HL-60 (cell line): ENCODE measurements around the gene CABP5.

Experiments used
- DNase-seq, 2 experiments: peaks; one replicate each; pipeline ENCODE4 v3.0.0-alpha.2; 2010 to 2020; ENCODE audit warnings: low read depth in 1 of 2, low spot score in 1 of 2
- H3K27ac ChIP-seq: fragments of 250-450 bp; sonication (Bioruptor Pico); replicated peaks from 2 replicates; pipeline ENCODE4 v1.5.1; 2020; ENCODE audit warnings: mild to moderate bottlenecking, moderate library complexity
- H3K27me3 ChIP-seq: fragments of 250-450 bp; sonication (Bioruptor Pico); 2 replicates; pipeline ENCODE4 v1.5.1; 2021; ENCODE audit warnings: mild to moderate bottlenecking, moderate library complexity; ENCODE audit not compliant: insufficient read depth, poor library complexity, severe bottlenecking
- H3K4me3 ChIP-seq: replicated peaks from 2 replicates; pipeline ENCODE4 v1.5.1; 2011; ENCODE audit warnings: mild to moderate bottlenecking, control low read depth, low read length; ENCODE audit not compliant: insufficient read depth
- GABPA ChIP-seq: IDR thresholded peaks from 2 replicates; pipeline ENCODE4 v1.6.1; 2012; ENCODE audit warnings: low read depth
- POLR2AphosphoS5 ChIP-seq: IDR thresholded peaks from 2 replicates; pipeline ENCODE4 v1.6.1; 2012; ENCODE audit warnings: low read depth
- SPI1 ChIP-seq: IDR thresholded peaks from 2 replicates; pipeline ENCODE4 v1.6.1; 2012; ENCODE audit warnings: low read depth, mild to moderate bottlenecking, borderline replicate concordance
- TF ChIP-seq, protein P1 (sequence below): IDR thresholded peaks from one replicate; pipeline ENCODE4 v1.5.1; 2011; ENCODE audit warnings: low read length, control low read depth, inconsistent platforms; ENCODE audit not compliant: insufficient read depth
- TF ChIP-seq, protein P2 (sequence below): IDR thresholded peaks from 2 replicates; pipeline ENCODE4 v1.6.1; 2012; ENCODE audit warnings: low read depth; ENCODE audit not compliant: insufficient replicate concordance

CABP5 gene

DNA sequence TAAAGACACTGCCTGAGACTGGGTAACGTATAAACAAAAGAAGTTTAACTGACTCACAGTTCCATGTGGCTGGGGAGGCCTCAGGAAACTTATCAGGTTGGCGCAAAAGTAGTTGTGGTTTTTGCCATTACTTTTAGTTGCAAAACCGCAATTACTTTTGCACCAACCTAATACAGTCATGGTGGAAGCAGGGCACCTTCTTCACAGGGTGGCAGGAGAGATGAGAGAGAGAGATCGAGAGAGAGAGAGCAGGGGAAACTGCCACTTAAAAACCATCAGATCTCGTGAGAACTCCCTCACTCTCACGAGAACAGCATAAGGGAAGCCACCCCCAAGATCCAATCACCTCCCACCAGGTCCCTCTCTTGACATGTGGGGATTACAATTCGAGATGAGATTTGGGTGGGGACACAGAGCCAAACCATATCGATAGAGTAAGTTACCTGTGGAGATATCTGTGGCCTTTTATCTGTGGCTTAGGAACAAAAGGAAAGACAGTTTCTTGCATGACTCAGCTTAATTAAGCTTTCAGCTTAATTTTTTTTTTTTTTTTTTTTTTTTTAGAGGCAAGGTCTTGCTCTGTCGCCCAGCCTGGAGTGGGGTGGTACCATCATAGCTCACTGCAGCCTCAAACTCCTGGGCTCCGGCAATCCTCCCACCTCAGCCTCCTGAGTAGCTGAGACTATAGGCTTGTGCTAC lies 7.6 kb upstream of the CABP5 start:
- Histone ChIP-seq H3K27ac (no peak overlapping the region), H3K27me3 (no peaks in the 10 kb centered on the region), H3K4me3 (no peak overlapping the region)
- TF ChIP-seq, protein P1, sequence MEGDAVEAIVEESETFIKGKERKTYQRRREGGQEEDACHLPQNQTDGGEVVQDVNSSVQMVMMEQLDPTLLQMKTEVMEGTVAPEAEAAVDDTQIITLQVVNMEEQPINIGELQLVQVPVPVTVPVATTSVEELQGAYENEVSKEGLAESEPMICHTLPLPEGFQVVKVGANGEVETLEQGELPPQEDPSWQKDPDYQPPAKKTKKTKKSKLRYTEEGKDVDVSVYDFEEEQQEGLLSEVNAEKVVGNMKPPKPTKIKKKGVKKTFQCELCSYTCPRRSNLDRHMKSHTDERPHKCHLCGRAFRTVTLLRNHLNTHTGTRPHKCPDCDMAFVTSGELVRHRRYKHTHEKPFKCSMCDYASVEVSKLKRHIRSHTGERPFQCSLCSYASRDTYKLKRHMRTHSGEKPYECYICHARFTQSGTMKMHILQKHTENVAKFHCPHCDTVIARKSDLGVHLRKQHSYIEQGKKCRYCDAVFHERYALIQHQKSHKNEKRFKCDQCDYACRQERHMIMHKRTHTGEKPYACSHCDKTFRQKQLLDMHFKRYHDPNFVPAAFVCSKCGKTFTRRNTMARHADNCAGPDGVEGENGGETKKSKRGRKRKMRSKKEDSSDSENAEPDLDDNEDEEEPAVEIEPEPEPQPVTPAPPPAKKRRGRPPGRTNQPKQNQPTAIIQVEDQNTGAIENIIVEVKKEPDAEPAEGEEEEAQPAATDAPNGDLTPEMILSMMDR = no peak
- no peak for DNase-seq

DNA sequence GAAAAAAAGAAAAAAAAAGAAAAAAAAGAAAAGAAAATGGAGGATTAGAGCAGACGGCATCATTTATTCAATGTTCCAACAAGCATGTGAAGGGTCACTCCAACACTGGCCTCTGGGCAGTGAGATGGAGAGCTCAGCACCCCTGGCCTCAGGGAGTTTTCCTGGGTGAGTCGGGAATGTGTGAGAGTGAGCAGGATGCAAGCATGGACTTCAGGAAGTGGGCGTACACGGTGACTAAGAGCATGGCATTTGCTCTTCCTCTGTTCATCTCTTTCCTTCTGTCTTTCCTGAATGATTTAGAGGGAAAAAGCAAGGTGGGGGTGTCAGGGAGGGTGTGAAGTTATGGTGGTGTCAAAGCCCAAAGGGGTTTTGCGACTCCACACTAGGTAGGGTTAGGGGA lies 682 bp upstream of the CABP5 start:
- Histone ChIP-seq H3K27me3 (no peaks in the 10 kb centered on the region), H3K27ac (no peak overlapping the region), H3K4me3 (no peak overlapping the region)
- TF ChIP-seq, protein P1 = no peak
- no peak for TF ChIP-seq POLR2AphosphoS5
- no peak for TF ChIP-seq SPI1
- TF ChIP-seq, protein P2, sequence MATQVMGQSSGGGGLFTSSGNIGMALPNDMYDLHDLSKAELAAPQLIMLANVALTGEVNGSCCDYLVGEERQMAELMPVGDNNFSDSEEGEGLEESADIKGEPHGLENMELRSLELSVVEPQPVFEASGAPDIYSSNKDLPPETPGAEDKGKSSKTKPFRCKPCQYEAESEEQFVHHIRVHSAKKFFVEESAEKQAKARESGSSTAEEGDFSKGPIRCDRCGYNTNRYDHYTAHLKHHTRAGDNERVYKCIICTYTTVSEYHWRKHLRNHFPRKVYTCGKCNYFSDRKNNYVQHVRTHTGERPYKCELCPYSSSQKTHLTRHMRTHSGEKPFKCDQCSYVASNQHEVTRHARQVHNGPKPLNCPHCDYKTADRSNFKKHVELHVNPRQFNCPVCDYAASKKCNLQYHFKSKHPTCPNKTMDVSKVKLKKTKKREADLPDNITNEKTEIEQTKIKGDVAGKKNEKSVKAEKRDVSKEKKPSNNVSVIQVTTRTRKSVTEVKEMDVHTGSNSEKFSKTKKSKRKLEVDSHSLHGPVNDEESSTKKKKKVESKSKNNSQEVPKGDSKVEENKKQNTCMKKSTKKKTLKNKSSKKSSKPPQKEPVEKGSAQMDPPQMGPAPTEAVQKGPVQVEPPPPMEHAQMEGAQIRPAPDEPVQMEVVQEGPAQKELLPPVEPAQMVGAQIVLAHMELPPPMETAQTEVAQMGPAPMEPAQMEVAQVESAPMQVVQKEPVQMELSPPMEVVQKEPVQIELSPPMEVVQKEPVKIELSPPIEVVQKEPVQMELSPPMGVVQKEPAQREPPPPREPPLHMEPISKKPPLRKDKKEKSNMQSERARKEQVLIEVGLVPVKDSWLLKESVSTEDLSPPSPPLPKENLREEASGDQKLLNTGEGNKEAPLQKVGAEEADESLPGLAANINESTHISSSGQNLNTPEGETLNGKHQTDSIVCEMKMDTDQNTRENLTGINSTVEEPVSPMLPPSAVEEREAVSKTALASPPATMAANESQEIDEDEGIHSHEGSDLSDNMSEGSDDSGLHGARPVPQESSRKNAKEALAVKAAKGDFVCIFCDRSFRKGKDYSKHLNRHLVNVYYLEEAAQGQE = no peak
- no peak for TF ChIP-seq GABPA
- no peak for DNase-seq

DNA sequence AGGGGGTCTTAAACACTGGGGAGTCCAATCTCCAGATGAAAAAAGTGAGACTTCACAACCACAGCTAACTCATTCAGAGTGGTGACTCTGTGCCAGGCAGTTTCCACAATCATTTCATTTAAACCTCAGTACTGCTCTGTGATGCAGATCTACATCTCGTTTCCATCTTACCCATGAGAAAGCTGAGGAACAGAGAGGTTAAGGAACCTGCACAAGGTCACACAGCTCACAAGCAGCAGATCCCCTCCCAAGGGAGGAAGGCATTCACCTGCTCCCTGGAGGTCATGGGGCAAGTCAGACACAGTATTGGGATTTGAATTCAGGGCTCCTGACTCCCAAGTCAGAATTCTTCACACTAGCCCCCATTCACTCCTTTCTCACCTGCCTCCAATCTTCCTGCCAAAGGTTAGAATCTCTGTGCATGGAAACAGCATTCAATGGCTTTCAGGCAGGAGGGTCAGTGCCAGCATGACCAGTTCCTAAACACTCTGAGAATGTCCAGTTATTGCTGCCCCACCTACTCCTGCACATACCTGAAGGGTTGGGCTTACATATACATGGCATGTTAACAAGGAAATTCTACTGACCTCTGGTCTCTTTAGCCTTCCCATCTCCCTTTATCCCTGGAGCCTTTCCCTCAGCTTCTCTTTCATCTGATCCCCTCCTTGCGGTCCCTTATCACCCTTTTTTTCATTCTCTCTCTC lies 1.9 kb downstream of the CABP5 start:
- TF ChIP-seq, protein P2 = no peak
- no peak for TF ChIP-seq POLR2AphosphoS5
- no peak for TF ChIP-seq SPI1
- no peak for TF ChIP-seq GABPA
- TF ChIP-seq, protein P1 = no peak
- Histone ChIP-seq H3K4me3 (no peak overlapping the region), H3K27me3 (no peaks in the 10 kb centered on the region), H3K27ac (no peak overlapping the region)
- DNase-seq = no peak

DNA sequence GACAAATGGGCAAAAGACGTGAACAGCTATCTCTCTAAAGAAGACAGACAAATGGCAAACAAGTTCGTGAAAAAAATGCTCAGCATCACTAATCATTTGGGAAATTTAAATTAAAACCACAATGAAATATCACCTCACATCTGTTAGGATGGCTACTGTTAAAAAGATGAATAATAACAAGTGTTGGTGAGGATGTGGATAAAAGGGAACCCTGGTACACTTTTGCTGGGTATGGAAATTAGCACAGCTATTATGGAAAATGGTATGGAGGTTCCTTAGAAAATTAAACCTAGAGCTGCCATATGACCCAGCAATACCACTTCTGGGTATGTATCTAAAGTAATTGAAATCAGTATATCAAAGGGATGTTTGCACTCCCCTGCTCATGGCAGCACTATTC lies 7.1 kb downstream of the CABP5 start:
- TF ChIP-seq, protein P1 = no peak
- TF ChIP-seq GABPA = no peak
- no peak for TF ChIP-seq SPI1
- no peak for TF ChIP-seq POLR2AphosphoS5
- TF ChIP-seq, protein P2 = no peak
- H3K27me3 ChIP-seq = no peaks in the 10 kb centered on the region
- no peak for DNase-seq
- H3K4me3 ChIP-seq = no peak overlapping the region
- H3K27ac ChIP-seq = no peak overlapping the region
